ENCODE data around the gene C9orf50.

Gene C9orf50

DNA sequence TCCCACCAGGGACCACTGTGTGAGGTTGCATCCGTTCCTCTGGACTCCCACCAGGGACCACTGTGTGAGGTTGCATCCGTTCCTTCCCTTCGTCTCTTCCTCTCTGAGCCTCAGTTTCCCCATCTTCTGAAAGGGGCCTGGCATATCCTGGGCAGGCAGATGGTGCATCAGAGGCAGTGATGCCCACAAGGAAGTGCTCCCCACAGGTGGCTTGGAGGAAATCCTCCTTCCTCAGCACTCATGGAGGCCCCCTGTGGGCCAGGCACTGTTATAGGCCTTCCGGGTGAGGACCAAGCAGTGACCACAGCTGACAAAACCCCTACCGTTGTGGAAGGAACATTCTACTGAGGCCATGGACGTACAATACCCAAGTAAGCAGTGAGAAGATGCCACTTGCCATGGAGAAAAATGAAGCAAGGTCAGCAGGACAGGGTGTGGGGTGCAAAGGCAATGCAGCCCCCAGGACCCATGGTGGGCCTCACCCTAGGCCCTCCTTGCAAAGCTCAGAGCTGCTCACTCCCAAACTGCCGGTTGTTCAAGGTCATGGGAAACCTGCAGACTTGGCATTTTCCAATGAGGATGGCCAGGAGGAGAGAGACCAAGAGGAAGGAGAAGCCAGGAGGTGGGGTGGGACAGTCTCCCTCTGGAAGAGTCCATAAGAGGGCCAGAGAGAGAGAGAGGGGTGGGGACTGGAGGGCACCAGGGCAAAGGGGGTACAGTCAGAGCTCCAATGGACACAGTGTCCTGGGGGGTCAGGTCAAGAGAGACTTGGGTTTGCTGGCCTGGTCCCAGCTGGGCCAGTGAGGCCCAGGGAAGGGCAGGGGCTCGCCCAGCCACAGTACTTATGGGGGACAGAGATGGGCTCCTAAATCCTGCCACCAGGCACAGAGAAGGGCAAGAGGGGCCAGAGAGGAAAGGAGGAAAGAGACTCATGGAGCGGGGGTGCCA lies 51.1 kb downstream of the C9orf50 start:
- no peak for DNase-seq (ENCODE audit: low read depth)

DNA sequence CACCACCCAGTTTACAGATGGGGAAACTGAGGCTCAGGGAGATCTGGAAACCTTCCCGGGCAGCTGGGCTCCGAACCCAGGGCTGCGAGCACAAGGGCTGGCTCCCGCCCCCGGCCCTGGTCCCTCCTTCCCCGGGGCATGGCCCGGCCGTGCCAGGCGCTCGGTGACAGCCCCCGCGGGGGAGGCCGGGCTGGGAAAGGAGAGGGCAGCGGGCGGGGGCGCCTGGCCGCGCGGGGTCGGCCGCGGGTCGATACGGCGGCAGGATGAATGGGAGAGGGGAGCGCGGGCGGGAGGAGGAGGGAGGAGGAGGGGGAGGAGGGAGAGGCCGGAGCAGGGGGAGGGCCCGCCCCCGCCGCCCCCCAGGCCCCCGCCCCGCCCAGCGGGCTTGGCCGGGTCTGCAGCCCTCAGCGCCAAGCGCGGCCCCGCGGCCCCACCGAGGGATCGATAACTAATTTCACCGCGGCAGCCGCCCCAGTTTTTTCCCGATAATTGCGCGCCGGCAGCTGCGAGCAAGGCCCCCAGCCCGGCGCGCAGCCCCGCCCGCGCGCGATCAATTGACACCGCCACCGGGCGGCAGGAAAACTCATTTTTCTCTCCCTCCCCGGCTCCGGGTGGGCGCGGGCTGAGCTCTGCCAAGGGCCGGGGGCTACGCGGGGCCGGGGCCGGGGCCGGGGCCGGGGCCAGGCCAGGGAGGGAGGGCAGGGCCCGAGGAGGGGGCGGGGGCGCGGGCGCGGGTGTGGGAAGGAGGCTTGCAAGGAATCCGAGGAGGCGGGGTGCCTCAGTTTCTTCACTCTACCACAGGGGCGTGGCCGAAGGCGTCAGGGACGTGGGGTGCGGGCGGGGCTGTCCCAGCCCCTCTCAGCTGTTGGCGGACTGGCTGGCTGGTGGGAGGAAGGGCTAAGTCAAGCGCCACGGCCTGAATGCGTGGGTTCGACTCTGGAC lies 52.1 kb downstream of the C9orf50 start:
- no peak for TF ChIP-seq CTCF (IDR thresholded peaks at IDR 0.05; ENCODE audit: control insufficient read depth, extremely low read depth, insufficient read depth)
- no peak overlapping the region for H3K4me3 ChIP-seq (ENCODE audit: low read depth, low read length)
- DNase-seq (ENCODE audit: low read depth): no peak

More for the DNA sequence above, 51.1 kb downstream of the C9orf50 start:
- no peak for TF ChIP-seq CTCF (IDR thresholded peaks at IDR 0.05; ENCODE audit: control insufficient read depth, extremely low read depth, insufficient read depth)
- H3K4me3 ChIP-seq (ENCODE audit: low read depth, low read length): no peak overlapping the region

GRCh38 chr9:129567842-129568559 lies 52.9 kb downstream of the C9orf50 start:
- no peak overlapping the region for H3K4me3 ChIP-seq (ENCODE audit: low read depth, low read length)
- TF ChIP-seq CTCF (IDR thresholded peaks at IDR 0.05; ENCODE audit: control insufficient read depth, extremely low read depth, insufficient read depth): no peak
- DNase-seq (ENCODE audit: low read depth): no peak

DNA sequence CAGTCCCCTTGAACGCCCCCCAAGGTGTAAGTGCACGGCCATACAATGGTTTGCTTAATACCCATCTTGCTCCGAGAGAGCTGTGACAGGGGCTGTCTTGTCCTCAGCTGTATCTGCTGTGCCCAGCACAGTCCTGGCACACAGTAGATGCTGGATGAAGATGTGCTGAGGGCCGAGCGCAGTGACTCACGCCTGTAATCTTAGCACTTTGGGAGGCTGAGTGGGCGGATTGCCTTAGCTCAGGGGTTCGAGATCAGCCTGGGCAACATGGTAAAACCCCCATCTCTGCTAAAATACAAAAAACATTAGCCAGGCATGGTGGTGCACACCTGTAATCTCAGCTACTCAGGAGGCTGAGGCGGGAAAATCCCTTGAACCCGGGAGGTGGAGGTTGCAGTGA lies 53.6 kb downstream of the C9orf50 start:
- no peak for TF ChIP-seq CTCF (IDR thresholded peaks at IDR 0.05; ENCODE audit: control insufficient read depth, extremely low read depth, insufficient read depth)
- no peak overlapping the region for H3K4me3 ChIP-seq (ENCODE audit: low read depth, low read length)
- DNase-seq (ENCODE audit: low read depth): no peak

DNA sequence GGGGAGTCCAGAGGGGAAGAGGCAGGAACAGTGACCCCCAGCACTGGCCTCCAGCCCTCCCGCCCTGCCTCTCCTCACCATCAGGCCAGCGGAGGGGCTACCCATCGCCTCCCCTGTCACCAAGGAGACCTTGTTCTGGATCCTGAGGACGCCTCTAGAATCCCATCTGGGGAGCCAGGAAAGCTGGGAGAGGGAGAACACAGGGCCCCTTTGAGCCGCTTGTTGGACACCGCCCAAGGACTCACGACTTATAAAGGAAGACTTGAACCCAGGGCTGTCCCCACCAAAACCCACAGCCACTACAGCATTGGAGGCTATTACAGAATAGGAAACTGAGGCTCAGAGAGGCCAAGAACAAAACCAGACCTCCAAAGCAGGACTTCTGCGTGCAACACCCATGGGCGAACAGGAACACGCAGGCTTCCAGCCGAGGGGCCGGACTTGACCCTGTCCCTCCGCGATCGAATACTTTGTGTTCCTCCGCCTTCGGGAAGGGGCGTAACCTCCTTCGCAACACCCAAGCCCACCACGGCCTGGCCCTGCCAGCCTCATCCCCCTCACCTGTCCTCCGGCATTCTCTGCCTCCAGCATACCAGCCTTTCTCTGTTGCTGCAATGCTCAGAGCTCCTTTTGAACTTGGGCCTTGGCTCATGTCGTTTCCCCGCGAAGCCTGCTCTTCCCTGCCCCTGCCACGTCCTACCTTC lies 54.2 kb downstream of the C9orf50 start:
- no peak for DNase-seq (ENCODE audit: low read depth)
- no peak for TF ChIP-seq CTCF (IDR thresholded peaks at IDR 0.05; ENCODE audit: control insufficient read depth, extremely low read depth, insufficient read depth)
- H3K4me3 ChIP-seq (ENCODE audit: low read depth, low read length): no peak overlapping the region

DNA sequence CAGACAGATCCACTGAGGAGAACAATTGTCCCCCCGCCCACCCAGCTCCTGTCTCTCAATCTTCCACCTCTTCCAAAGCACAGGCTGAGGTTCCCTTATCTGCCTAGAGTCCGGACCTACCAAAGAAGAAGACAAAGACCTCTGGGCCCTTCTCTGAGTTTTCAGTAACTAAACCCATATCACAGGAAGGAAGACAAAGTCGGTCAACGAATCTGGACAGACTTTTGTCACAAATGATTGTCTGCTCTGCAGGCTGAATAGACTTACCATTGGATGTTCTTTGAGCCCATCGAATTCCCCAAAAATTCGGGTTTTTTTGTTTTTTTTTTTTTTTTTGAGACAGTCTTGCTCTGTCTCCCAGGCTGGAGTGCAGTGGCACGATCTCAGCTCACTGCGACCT lies 58.0 kb downstream of the C9orf50 start:
- H3K4me3 ChIP-seq (ENCODE audit: low read depth, low read length): no peak overlapping the region
- TF ChIP-seq CTCF (IDR thresholded peaks at IDR 0.05; ENCODE audit: control insufficient read depth, extremely low read depth, insufficient read depth): no peak
- DNase-seq (ENCODE audit: low read depth): no peak
